Fibroblast of lung (primary cell): Measurements from ENCODE around the gene SIGLEC5. TPM values are rescaled to one million over a fixed set of nuclear protein-coding genes. Genes with fewer than 3 reads are reported as not detected.

Source experiments
- DNase-seq, 2 donors: peaks; one replicate each; pipeline versions ENCODE4 v3.0.0 to v3.0.0-alpha.2; 2010; ENCODE audit warnings: low read depth in 2 of 2
- H2AFZ ChIP-seq: 2 replicates; pipeline ENCODE4 v1.5.1; 2012; ENCODE audit warnings: low read length, control low read depth, inconsistent platforms
- H3K27ac ChIP-seq: 2 replicates; pipeline ENCODE4 v1.5.1; 2011; ENCODE audit warnings: low read length, control low read depth; ENCODE audit not compliant: insufficient read depth
- H3K27me3 ChIP-seq: 2 replicates; pipeline ENCODE4 v1.5.1; 2011; ENCODE audit warnings: mild to moderate bottlenecking, low read length; ENCODE audit not compliant: control insufficient read depth, insufficient read depth
- H3K36me3 ChIP-seq: 2 replicates; pipeline ENCODE4 v1.5.1; 2011; ENCODE audit warnings: low read length; ENCODE audit not compliant: control insufficient read depth, insufficient read depth
- H3K4me1 ChIP-seq: 2 replicates; pipeline ENCODE4 v1.5.1; 2011; ENCODE audit warnings: low read length; ENCODE audit not compliant: control insufficient read depth, insufficient read depth; ENCODE audit errors: extremely low read depth
- H3K4me2 ChIP-seq: 2 replicates; pipeline ENCODE4 v1.5.1; 2011; ENCODE audit warnings: low read length, control low read depth; ENCODE audit not compliant: insufficient read depth; ENCODE audit errors: extremely low read depth
- H3K4me3 ChIP-seq, 4 experiments: fragments of 200-600 bp in 1 of 4; sonication (generic) in 1 of 4; replicated peaks in 1 of 4; 2 replicates each; pipeline ENCODE4 v1.5.1; 2011 to 2016; ENCODE audit warnings: low read length in 4 of 4, low read depth in 3 of 4, mild to moderate bottlenecking in 3 of 4, control low read depth in 2 of 4, inconsistent platforms in 1 of 4, mixed read lengths in 1 of 4; ENCODE audit not compliant: insufficient read depth in 1 of 4; ENCODE audit errors: control extremely low read depth in 1 of 4
- H3K79me2 ChIP-seq: 2 replicates; pipeline ENCODE4 v1.5.1; 2012; ENCODE audit warnings: mild to moderate bottlenecking, low read length, inconsistent platforms; ENCODE audit not compliant: control insufficient read depth, insufficient read depth
- H3K9ac ChIP-seq: 2 replicates; pipeline ENCODE4 v1.5.1; 2011; ENCODE audit warnings: mild to moderate bottlenecking, low read length, control low read depth; ENCODE audit not compliant: insufficient read depth
- H3K9me3 ChIP-seq: 2 replicates; pipeline ENCODE4 v1.5.1; 2012; ENCODE audit warnings: low read depth, low read length; ENCODE audit not compliant: control insufficient read depth, insufficient read depth
- H4K20me1 ChIP-seq: 2 replicates; pipeline ENCODE4 v1.5.1; 2011; ENCODE audit warnings: low read length; ENCODE audit not compliant: control insufficient read depth, insufficient read depth; ENCODE audit errors: extremely low read depth
- CTCF ChIP-seq, 2 donors: IDR thresholded peaks in 1 of 2; conservative IDR thresholded peaks in 1 of 2; 1 replicate in 1 of 2; 2 replicates in 1 of 2; pipeline ENCODE4 v1.5.1; 2011 to 2012; ENCODE audit warnings: low read length in 2 of 2, control low read depth in 1 of 2, inconsistent platforms in 1 of 2, low read depth in 1 of 2, mild to moderate bottlenecking in 1 of 2
- EZH2 ChIP-seq: IDR thresholded peaks from 2 replicates; pipeline ENCODE4 v1.5.1; 2012; ENCODE audit warnings: low read length, control low read depth, mild to moderate bottlenecking; ENCODE audit errors: missing control alignments
- polyA plus RNA-seq, 2 donors: library from polyadenylated mRNA; depleted of rRNA in 1 of 2; stranded (reverse) in 1 of 2; unstranded in 1 of 2; fragments of >200 nt; gene quantifications; 2 replicates each; pipeline ENCODE4 v1.2.1, GENCODE V29; 2011 to 2012; ENCODE audit warnings: missing spikeins in 1 of 2
- total RNA-seq: library from RNA; depleted of rRNA; stranded (reverse); fragments of >200 nt; gene quantifications from 2 replicates; pipeline ENCODE4 v1.2.1, GENCODE V29; 2014

Gene SIGLEC5
- total and polyA plus RNA-seq, 2 donors (not counting 1 experiment from before 2014, with no cell fraction given): not detected

- H3K4me2 ChIP-seq: peak overlapping the region; percentile 90
Observed at GRCh38 chr19:51595190-51596175, 34.7 kb downstream of the SIGLEC5 start.

GRCh38 chr19:51594774-51595109, 35.5 kb downstream of the SIGLEC5 start:
- H4K20me1 ChIP-seq: no peaks in the 10 kb centered on the region
- no peaks in the 10 kb centered on the region for H3K27me3 ChIP-seq
- no peaks in the 10 kb centered on the region for H3K4me1 ChIP-seq
- H3K79me2 ChIP-seq: no peaks in the 10 kb centered on the region
- no peaks in the 10 kb centered on the region for H3K36me3 ChIP-seq
- H3K27ac ChIP-seq: peak overlapping the region; percentile 61
- H3K4me2 ChIP-seq: peak overlapping the region; percentile 90
- no peak for TF ChIP-seq EZH2
- no peak for TF ChIP-seq CTCF (conservative IDR thresholded peaks at IDR 0.05 in 1 of 2, IDR thresholded peaks at IDR 0.05 in 1 of 2; ENCODE audit: low read depth in 1 of 2, low read length in 2 of 2)
- H2AFZ ChIP-seq: peak overlapping the region; percentile 99
- no peak for DNase-seq
- no peaks in the 10 kb centered on the region for H3K9me3 ChIP-seq
- peak overlapping the region; percentile 66 for H3K9ac ChIP-seq
- peak overlapping the region; percentile 64 to 85 (median 78) for H3K4me3 ChIP-seq

More at GRCh38 chr19:51595190-51596175, 34.7 kb downstream of the SIGLEC5 start:
- H3K4me1 ChIP-seq: no peaks in the 10 kb centered on the region
- H3K36me3 ChIP-seq: no peaks in the 10 kb centered on the region
- no peak for DNase-seq
- no peaks in the 10 kb centered on the region for H3K9me3 ChIP-seq
- H3K79me2 ChIP-seq: no peaks in the 10 kb centered on the region
- no peaks in the 10 kb centered on the region for H4K20me1 ChIP-seq
- H3K27ac ChIP-seq: no peak overlapping the region
- no peak for TF ChIP-seq EZH2
- no peak for TF ChIP-seq CTCF (conservative IDR thresholded peaks at IDR 0.05 in 1 of 2, IDR thresholded peaks at IDR 0.05 in 1 of 2; ENCODE audit: low read depth in 1 of 2, low read length in 2 of 2)
- H2AFZ ChIP-seq: peak overlapping the region; percentile 99
- no peak overlapping the region for H3K9ac ChIP-seq
- H3K27me3 ChIP-seq: no peaks in the 10 kb centered on the region
- peak overlapping the region in 2 of 4 experiments; percentile 64 to 76 for H3K4me3 ChIP-seq

GRCh38 chr19:51593969-51594773, 36.0 kb downstream of the SIGLEC5 start:
- no peak for TF ChIP-seq EZH2
- TF ChIP-seq CTCF (conservative IDR thresholded peaks at IDR 0.05 in 1 of 2, IDR thresholded peaks at IDR 0.05 in 1 of 2; ENCODE audit: low read depth in 1 of 2, low read length in 2 of 2): no peak
- Histone ChIP-seq H3K27ac (peak overlapping the region; percentile 61), H3K4me1 (no peaks in the 10 kb centered on the region), H2AFZ (peak overlapping the region; percentile 99), H3K9ac (peak overlapping the region; percentile 66), H3K27me3 (no peaks in the 10 kb centered on the region), H3K36me3 (no peaks in the 10 kb centered on the region), H3K79me2 (no peaks in the 10 kb centered on the region), H3K4me3 (peak overlapping the region; percentile 64 to 85 (median 78)), H3K9me3 (no peaks in the 10 kb centered on the region), H4K20me1 (no peaks in the 10 kb centered on the region), H3K4me2 (peak overlapping the region; percentile 90)
- DNase-seq: peak; percentile 97
